NCI-H1694 treated with DMSO at 0.1 percent for 48 hours (cell line): ENCODE data around the gene SLC23A2.
"Not testable (repeated sequence)": the region's sequence is repeated elsewhere in the genome, so short reads cannot be mapped to it uniquely, and the experiment has no call there.

Source experiments
- DNase-seq: peaks from one replicate; lab custom pipeline; 2025; lab: John Stamatoyannopoulos, UW

Gene SLC23A2

DNA sequence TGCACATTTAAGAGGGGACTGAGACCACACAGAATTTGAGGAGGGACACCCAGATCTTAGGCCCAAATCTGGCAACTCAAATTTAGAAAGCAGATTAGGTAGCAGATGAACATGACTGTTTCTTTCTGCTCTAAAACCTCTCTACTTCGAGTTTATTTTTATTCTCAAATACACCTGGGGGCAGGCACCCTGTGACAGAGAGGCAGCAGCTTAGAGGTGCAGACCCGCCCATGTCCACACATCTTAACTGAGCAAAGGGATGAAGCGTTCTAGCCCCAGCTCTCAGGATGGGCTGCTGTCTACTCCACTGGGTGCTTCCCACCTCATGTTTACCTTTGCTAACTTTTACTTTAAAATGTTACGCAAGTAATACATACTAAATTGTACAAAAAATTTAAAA lies 125.0 kb downstream of the SLC23A2 start:
- no peak for DNase-seq

DNA sequence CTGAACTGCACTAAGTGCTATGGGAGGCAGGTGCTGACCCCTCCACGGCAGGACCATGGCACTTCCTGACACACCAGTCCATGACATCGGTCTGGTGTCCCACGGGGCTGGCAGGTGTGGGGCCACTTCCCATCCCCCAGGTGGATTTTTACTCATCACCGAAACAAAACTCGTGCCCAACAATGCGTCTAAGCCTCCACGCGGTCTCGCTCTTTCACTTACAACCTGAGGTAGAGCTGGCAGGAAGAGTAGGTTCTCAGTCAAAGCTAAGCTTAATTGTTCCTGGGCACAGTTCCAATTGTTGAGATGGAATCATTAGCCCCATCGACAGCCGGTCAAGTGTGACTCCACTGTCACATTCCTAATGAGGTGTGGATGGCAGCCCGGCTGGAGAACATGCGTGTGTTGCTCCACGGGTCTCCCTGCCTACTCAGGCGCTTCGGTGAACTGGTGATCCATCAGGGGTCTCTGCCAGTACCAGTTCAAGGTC lies 125.7 kb downstream of the SLC23A2 start:
- peak; percentile 75 for DNase-seq

DNA sequence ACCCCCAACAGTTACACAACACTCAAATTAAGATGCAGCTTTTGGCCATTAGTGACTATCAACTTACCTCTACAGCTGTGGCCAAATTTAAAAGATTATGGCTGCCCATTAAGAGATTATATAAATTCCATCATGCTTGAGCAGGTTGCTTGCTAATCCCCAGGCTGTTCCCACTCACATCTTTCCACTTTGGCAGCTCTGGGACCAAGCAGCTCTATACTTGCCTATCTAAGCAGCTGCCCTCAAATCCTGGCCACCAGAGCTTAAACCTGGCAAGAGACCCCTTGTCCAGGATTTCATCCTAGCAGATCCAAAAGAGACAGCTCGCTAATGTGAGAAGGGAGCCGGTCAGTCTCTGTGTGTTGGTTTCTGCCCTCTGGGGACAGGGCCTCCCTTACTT lies 127.9 kb downstream of the SLC23A2 start:
- DNase-seq = no peak

DNA sequence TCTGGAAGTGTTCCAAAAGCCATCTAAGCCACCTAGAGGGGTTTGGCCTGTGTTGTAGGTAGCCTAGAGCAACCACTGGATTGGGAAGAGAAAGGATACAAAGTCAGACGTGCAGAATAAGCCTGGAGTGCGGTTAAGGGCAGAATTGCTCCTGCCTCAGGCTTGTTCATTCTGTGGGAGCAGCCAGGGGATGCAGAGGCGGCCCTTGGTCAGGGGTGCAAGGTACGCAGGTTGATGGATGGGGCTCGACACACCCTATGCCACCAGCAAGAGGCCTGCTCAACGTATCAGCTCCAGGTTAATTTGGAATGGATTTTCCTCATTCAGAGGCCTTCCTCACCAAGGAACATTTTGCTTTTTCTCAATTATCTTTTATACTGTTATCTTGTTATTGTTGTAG lies 129.8 kb downstream of the SLC23A2 start:
- DNase-seq = no peak

DNA sequence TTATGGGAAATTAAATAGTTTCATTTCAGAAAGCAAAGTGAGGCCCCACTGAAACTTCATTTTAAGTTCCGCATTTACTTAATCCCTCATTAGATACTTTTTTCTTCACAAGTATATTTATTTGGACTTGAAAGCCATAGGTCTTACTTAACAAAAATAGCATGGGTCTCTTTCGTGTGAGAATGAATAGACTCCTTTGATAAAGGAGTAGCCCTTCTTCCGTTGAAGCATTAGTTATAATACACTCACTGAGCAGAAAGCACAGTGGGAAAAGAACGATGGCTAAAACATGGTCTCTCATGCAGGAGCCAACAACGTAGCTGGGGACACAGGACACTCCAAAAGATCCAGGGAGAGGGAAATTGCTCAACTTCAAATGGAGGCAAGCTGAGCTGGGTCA lies 130.4 kb downstream of the SLC23A2 start:
- DNase-seq = no peak

- no peak for DNase-seq
These were observed 131.8 kb downstream of the SLC23A2 start for GRCh38 chr20:4869290-4870193.

- DNase-seq = no peak
These were observed 134.3 kb downstream of the SLC23A2 start for GRCh38 chr20:4867051-4867450.

GRCh38 chr20:4866429-4866828 lies 134.9 kb downstream of the SLC23A2 start:
- no peak for DNase-seq

GRCh38 chr20:4864311-4864752 lies 137.0 kb downstream of the SLC23A2 start:
- no peak for DNase-seq

- no peak for DNase-seq
These were observed 138.6 kb downstream of the SLC23A2 start for GRCh38 chr20:4862661-4863060.

DNA sequence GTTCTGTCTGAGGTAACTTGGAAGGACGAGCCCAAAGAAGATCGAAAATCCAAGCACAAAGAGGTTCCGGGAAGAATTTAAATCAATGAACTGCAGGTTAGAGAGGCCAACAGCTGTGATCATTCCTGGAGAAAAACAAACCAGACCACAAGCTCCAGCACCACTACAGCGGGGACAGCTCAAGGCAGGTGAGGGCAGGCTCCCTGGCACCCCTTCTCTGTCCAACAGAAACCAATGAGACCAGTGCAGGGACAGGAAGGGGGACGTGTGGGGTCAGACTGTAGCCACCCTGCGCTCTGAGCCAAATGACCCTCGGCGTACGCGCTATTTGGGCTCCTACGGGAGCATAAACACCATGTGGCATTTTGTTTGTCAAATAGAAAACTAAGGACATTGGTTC lies 139.3 kb downstream of the SLC23A2 start:
- no peak for DNase-seq

GRCh38 chr20:4858000-4858399 lies 143.3 kb downstream of the SLC23A2 start:
- no peak for DNase-seq

DNA sequence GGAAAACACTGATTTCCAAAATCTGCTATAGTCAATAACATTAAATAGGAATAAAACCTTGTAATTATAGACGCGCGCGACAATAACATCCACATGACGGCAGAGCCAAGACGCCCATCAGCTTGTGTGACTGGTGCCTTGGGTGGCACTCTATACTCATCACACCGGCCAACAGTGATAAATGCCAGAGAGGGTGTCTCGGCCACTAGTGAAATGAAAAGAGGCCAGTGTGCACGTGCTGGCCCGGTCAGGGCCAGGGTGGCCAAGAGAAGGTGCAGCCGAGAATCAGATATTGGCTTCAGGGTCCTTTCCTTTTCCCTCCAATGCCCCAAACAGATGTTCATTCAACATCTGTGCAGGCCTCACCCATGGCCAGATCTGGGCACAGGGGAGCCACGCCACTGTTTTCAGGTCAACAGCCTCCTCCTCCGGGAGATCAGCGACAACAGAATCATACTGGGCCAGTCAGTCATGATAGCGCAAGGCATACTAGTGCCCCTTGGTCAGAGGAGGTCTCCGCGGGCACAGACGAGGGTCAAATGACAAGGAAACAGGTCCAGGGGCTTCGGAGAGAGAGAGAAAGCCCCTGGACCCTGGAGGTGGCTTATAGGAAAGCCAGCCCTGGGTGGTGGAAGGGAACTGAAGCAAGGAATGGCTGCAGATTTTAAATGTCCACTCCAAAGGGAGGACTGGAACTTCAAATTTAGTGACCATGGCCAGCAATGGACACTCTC lies 145.1 kb downstream of the SLC23A2 start:
- no peak for DNase-seq

DNA sequence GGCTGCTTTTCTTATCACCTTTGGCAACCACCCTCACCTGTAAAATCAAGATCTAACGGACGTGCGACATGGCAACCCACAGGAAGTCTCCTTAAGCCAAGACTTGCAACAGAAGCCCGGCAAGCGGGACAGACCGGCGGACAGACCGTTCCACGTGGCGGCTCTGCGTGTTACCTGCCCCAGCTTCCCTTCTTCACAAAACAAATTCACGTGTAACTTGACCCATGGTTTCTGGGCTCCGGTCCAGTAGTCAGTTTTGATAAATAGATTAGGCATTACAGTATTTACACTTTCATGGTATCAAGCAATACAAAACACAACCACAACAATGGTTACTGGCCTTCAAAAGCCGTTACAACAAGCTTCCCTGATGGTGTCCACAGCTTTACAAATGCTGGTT lies 145.8 kb downstream of the SLC23A2 start:
- DNase-seq = no peak

GRCh38 chr20:4855097-4855496 lies 146.2 kb downstream of the SLC23A2 start:
- DNase-seq = no peak

GRCh38 chr20:4854561-4854901 lies 146.8 kb downstream of the SLC23A2 start:
- DNase-seq = no peak

DNA sequence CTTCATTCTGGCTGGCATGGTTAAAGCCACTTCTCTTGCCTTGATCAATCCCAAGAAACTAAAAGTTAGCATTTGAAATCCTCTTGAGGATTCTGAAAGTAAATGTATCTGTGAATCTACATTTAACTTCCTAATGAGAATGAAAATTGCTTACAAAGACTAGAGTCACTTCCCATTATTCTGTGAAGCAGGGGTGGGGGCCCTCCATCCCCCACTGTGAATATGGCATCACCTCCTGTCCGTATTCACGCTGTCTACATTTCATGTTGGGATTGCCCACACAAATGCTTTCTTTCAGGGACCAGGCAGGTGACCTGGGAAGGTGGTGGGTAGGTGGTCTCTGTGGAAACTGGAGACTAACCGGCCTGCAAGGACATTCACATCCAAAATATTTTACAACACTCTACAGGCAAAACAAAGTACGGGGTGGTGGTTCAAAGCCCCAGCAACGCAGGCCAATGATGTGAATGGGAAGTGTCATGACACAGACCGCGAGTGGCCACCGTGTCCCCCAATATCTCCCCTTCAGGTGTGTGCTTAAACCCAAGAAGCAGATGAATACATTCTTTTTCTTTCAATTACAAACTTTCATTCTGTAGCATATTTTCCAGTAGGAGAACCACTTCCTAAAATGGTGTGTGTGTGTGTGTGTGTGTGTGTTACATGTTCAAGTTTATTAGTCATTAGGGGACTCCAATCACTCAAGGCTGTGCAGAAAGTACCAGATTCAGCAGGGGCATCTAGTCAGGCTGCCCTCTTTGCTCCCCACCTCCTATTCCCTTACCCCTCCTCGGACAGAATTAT lies 147.4 kb downstream of the SLC23A2 start:
- no peak for DNase-seq

DNA sequence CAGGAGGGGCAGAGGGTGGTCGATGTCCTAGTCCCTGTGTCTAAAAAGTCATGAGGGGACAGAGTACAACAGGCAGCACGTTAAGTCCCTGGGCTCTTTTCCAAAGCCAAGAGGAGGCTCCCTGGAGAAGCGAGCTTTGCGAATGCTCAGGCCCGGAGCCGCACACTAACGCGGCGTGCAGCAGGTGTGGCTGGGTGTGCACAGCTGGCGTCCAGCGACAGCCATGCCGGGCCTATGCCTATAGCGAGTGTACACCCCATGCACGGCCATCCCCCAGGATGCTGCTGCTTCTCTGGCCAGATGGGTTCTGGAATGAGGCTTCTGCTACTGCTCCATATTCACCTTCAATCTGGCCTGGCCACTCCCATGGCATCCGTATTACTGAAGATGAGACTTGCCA lies 148.3 kb downstream of the SLC23A2 start:
- DNase-seq = no peak

GRCh38 chr20:4850960-4851359 lies 150.3 kb downstream of the SLC23A2 start:
- DNase-seq = no peak

GRCh38 chr20:4848829-4849228 lies 152.5 kb downstream of the SLC23A2 start:
- DNase-seq = not testable (repeated sequence)

- no peak for DNase-seq
These were observed 153.3 kb downstream of the SLC23A2 start for GRCh38 chr20:4848041-4848440.

DNA sequence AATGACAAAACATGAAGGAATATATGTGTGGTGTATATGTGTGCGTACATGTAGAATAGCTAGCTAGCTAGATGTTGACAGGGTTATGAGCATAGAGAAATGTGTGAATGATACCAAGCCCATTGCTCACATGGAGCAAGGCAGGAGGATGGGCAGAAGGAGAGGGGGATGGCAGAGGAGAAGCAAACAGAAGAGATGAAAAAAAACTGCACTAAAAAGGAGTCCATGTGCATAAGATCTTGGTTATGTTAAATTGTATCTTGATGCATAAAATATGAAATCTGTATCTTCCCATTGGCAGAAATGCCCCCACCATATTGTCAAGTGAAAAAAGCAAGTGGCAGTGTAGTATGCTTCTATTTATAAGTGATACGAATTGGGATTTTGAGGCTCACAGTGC lies 154.5 kb downstream of the SLC23A2 start:
- no peak for DNase-seq
